GM12878 (cell line): ENCODE measurements around the gene ACOT7. TPM values are rescaled to one million over a fixed set of nuclear protein-coding genes. Genes with fewer than 3 reads are reported as not detected.

ENCODE experiments used
- BACH1 ChIP-seq: fragments of 450-650 bp; IDR thresholded peaks from 2 replicates; pipeline ENCODE4 v1.6.1; 2017; ENCODE audit warnings: mild to moderate bottlenecking, borderline replicate concordance
- BMI1 ChIP-seq: fragments of 450-650 bp; IDR thresholded peaks from 2 replicates; pipeline ENCODE4 v1.6.1; 2016; ENCODE audit warnings: mild to moderate bottlenecking, moderate library complexity, borderline replicate concordance
- DPF2 ChIP-seq: fragments of 450-650 bp; IDR thresholded peaks from 2 replicates; pipeline ENCODE4 v1.6.1; 2017; ENCODE audit warnings: mild to moderate bottlenecking
- EED ChIP-seq: sonication (generic); IDR thresholded peaks from 2 replicates; pipeline ENCODE4 v1.6.1; 2016; ENCODE audit warnings: antibody characterized with exemption, low read depth
- FOXM1 ChIP-seq: IDR thresholded peaks from 2 replicates; pipeline ENCODE4 v1.6.1; 2012; ENCODE audit warnings: low read depth, mild to moderate bottlenecking, inconsistent platforms, low read length, moderate library complexity
- HDAC6 ChIP-seq: fragments of 200-600 bp; sonication (generic); IDR thresholded peaks from one replicate; pipeline ENCODE4 v1.8.0; 2017; ENCODE audit warnings: antibody characterized with exemption; ENCODE audit not compliant: unreplicated experiment
- KAT2A ChIP-seq: conservative IDR thresholded peaks from 2 replicates; pipeline ENCODE4 v1.6.1; 2011; ENCODE audit warnings: low read depth, low read length; ENCODE audit not compliant: control insufficient read depth
- NBN ChIP-seq: fragments of 450-650 bp; IDR thresholded peaks from 2 replicates; pipeline ENCODE4 v1.6.1; 2016
- NFXL1 ChIP-seq: fragments of 450-650 bp; IDR thresholded peaks from 2 replicates; pipeline ENCODE4 v1.6.1; 2017; ENCODE audit warnings: antibody characterized with exemption, mild to moderate bottlenecking, borderline replicate concordance
- NFYB ChIP-seq: IDR thresholded peaks from 2 replicates; pipeline ENCODE4 v1.6.1; 2011; ENCODE audit warnings: low read depth, mild to moderate bottlenecking, low read length, improper control_type of control experiment, moderate library complexity; ENCODE audit not compliant: insufficient read depth
- NR2C2 ChIP-seq: IDR thresholded peaks from 2 replicates; pipeline ENCODE4 v1.6.1; 2011; ENCODE audit warnings: borderline replicate concordance, low read depth; ENCODE audit not compliant: control insufficient read depth, insufficient read length
- PAX5 ChIP-seq: IDR thresholded peaks from 2 replicates; pipeline ENCODE4 v1.6.1; 2011; ENCODE audit warnings: low read depth, low read length, borderline replicate concordance
- PML ChIP-seq: IDR thresholded peaks from 2 replicates; pipeline ENCODE4 v1.6.1; 2012; ENCODE audit warnings: low read length, inconsistent platforms
- POLR2AphosphoS2 ChIP-seq: IDR thresholded peaks from 2 replicates; pipeline ENCODE4 v1.6.1; 2011; ENCODE audit warnings: low read depth, mild to moderate bottlenecking, low read length, improper control_type of control experiment, moderate library complexity
- RAD51 ChIP-seq: fragments of 450-650 bp; IDR thresholded peaks from 2 replicates; pipeline ENCODE4 v1.6.1; 2016; ENCODE audit warnings: moderate library complexity, mild to moderate bottlenecking, inconsistent platforms
- SMAD5 ChIP-seq: IDR thresholded peaks from 2 replicates; pipeline ENCODE4 v1.6.1; 2016; ENCODE audit warnings: antibody characterized with exemption, low read depth
- SMARCA5 ChIP-seq: fragments of 450-650 bp; IDR thresholded peaks from 2 replicates; pipeline ENCODE4 v1.6.1; 2017; ENCODE audit warnings: mild to moderate bottlenecking
- SREBF1 ChIP-seq: IDR thresholded peaks from 2 replicates; pipeline ENCODE4 v1.6.1; 2012; ENCODE audit warnings: mild to moderate bottlenecking, low read length
- YY1 ChIP-seq: IDR thresholded peaks from 2 replicates; pipeline ENCODE4 v1.6.1; 2011; ENCODE audit warnings: low read depth, mild to moderate bottlenecking, low read length
- ZNF217 ChIP-seq: fragments of 450-650 bp; IDR thresholded peaks from 2 replicates; pipeline ENCODE4 v1.6.1; 2017; ENCODE audit warnings: antibody characterized with exemption, mild to moderate bottlenecking
- ZNF384 ChIP-seq: IDR thresholded peaks from 2 replicates; pipeline ENCODE4 v1.6.1; 2012; ENCODE audit warnings: low read depth, mild to moderate bottlenecking, low read length, improper control_type of control experiment, borderline replicate concordance
- polyA plus RNA-seq, 11 experiments: library from polyadenylated mRNA; depleted of rRNA in 4 of 11; unstranded in 6 of 11; stranded (reverse) in 5 of 11; fragments of >200 nt; fragmentation: Nextera tagmentation in 4 of 11; fragmentation: Illumina TruSeq in 1 of 11; extraction: Ambion mirVana in 4 of 11; extraction: Trizol in 1 of 11; gene quantifications; 1 replicate in 1 of 11; 2 replicates in 10 of 11; pipeline versions ENCODE4 v1.2.1 to v1.2.3, GENCODE V29; 2011 to 2016; ENCODE audit warnings: inconsistent platforms in 2 of 11, missing spikeins in 2 of 11, low read depth in 1 of 11
- total RNA-seq, 4 experiments: library from RNA; depleted of rRNA in 3 of 4; stranded (reverse); fragments of >200 nt in 3 of 4; fragmentation: Illumina TruSeq in 1 of 4; extraction: Trizol in 1 of 4; gene quantifications; 2 replicates each; pipeline versions ENCODE4 v1.2.1 to v1.2.3, GENCODE V29; 2013 to 2021
- TF ChIP-seq, protein P1 (sequence below): IDR thresholded peaks from 2 replicates; pipeline ENCODE4 v1.6.1; 2012; ENCODE audit warnings: improper control_type of control experiment, low read depth, low read length; ENCODE audit not compliant: insufficient replicate concordance
- TF ChIP-seq, protein P2 (sequence below): IDR thresholded peaks from 2 replicates; pipeline ENCODE4 v1.6.1; 2011; ENCODE audit warnings: borderline replicate concordance, low read depth, mild to moderate bottlenecking, moderate library complexity, mixed read lengths, low read length; ENCODE audit not compliant: insufficient read depth; ENCODE audit errors: extremely low read length
- TF ChIP-seq, protein P3 (sequence below): fragments of 450-650 bp; IDR thresholded peaks from 2 replicates; pipeline ENCODE4 v1.6.1; 2017; ENCODE audit warnings: low read depth, mild to moderate bottlenecking, moderate library complexity

ACOT7 gene
- total and polyA plus RNA-seq, 10 of the 15 experiments (the other 5 are each of a cell fraction or from before 2014, with no cell fraction given) = 8.9 to 206 (median 61.2) TPM

- peak; percentile 34; the same call in 1 of the 2 replicates for TF ChIP-seq NBN
- no peak for TF ChIP-seq PAX5
- TF ChIP-seq KAT2A = no peak
- TF ChIP-seq YY1 = peak; percentile 22; the same call in 1 of the 2 replicates
- peak; percentile 72; the same call in 1 of the 2 replicates for TF ChIP-seq DPF2
- peak; percentile 34; the same call in 1 of the 2 replicates for TF ChIP-seq EED
- TF ChIP-seq, protein P1, sequence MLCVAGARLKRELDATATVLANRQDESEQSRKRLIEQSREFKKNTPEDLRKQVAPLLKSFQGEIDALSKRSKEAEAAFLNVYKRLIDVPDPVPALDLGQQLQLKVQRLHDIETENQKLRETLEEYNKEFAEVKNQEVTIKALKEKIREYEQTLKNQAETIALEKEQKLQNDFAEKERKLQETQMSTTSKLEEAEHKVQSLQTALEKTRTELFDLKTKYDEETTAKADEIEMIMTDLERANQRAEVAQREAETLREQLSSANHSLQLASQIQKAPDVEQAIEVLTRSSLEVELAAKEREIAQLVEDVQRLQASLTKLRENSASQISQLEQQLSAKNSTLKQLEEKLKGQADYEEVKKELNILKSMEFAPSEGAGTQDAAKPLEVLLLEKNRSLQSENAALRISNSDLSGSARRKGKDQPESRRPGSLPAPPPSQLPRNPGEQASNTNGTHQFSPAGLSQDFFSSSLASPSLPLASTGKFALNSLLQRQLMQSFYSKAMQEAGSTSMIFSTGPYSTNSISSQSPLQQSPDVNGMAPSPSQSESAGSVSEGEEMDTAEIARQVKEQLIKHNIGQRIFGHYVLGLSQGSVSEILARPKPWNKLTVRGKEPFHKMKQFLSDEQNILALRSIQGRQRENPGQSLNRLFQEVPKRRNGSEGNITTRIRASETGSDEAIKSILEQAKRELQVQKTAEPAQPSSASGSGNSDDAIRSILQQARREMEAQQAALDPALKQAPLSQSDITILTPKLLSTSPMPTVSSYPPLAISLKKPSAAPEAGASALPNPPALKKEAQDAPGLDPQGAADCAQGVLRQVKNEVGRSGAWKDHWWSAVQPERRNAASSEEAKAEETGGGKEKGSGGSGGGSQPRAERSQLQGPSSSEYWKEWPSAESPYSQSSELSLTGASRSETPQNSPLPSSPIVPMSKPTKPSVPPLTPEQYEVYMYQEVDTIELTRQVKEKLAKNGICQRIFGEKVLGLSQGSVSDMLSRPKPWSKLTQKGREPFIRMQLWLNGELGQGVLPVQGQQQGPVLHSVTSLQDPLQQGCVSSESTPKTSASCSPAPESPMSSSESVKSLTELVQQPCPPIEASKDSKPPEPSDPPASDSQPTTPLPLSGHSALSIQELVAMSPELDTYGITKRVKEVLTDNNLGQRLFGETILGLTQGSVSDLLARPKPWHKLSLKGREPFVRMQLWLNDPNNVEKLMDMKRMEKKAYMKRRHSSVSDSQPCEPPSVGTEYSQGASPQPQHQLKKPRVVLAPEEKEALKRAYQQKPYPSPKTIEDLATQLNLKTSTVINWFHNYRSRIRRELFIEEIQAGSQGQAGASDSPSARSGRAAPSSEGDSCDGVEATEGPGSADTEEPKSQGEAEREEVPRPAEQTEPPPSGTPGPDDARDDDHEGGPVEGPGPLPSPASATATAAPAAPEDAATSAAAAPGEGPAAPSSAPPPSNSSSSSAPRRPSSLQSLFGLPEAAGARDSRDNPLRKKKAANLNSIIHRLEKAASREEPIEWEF = no peak
- peak; percentile 11; the same call in 1 of the 2 replicates for TF ChIP-seq SMARCA5
- 0 out of 2 replicates have a peak, but pooled peaks have one; percentile 43 for TF ChIP-seq ZNF217
- TF ChIP-seq PML = no peak
- 0 out of 2 replicates have a peak, but pooled peaks have one; percentile 51 for TF ChIP-seq SMAD5
- no peak for TF ChIP-seq NFXL1
- TF ChIP-seq, protein P2, sequence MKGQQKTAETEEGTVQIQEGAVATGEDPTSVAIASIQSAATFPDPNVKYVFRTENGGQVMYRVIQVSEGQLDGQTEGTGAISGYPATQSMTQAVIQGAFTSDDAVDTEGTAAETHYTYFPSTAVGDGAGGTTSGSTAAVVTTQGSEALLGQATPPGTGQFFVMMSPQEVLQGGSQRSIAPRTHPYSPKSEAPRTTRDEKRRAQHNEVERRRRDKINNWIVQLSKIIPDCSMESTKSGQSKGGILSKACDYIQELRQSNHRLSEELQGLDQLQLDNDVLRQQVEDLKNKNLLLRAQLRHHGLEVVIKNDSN = peak; percentile 48
- TF ChIP-seq SREBF1 = no peak
- no peak for TF ChIP-seq BMI1
- no peak for TF ChIP-seq HDAC6
- TF ChIP-seq BACH1 = peak; percentile 64; the same call in 1 of the 2 replicates
- no peak for TF ChIP-seq POLR2AphosphoS2
- TF ChIP-seq FOXM1 = no peak
- no peak for TF ChIP-seq ZNF384
- peak; percentile 55; the same call in 1 of the 2 replicates for TF ChIP-seq NFYB
- no peak for TF ChIP-seq NR2C2
- TF ChIP-seq, protein P3, sequence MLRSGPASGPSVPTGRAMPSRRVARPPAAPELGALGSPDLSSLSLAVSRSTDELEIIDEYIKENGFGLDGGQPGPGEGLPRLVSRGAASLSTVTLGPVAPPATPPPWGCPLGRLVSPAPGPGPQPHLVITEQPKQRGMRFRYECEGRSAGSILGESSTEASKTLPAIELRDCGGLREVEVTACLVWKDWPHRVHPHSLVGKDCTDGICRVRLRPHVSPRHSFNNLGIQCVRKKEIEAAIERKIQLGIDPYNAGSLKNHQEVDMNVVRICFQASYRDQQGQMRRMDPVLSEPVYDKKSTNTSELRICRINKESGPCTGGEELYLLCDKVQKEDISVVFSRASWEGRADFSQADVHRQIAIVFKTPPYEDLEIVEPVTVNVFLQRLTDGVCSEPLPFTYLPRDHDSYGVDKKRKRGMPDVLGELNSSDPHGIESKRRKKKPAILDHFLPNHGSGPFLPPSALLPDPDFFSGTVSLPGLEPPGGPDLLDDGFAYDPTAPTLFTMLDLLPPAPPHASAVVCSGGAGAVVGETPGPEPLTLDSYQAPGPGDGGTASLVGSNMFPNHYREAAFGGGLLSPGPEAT = peak; percentile 35; the same call in 1 of the 2 replicates
- peak; percentile 64; the same call in 1 of the 2 replicates for TF ChIP-seq RAD51
Measured at GRCh38 chr1:6393400-6394187, at the start of gene ACOT7 (continued).
